Endothelial cell of umbilical vein (primary cell): ENCODE data around the gene RNF150. TPM values are rescaled to one million over a fixed set of nuclear protein-coding genes. Genes with fewer than 3 reads are reported as not detected.

Source experiments
- BruUV-seq: library from RNA; stranded (reverse); fragments of 400-500 nt; replicated peaks from 2 replicates; lab custom pipeline; 2021; lab: Mats Ljungman, UMichigan
- CTCF ChIA-PET: fragments of 300-600, 350-600 bp; sonication (Branson Sonifier 250); formaldehyde crosslinking; loops from one replicate; lab custom pipeline; 2021; ENCODE audit warnings: antibody characterized with exemption, inconsistent platforms; lab: Charles Lee
- POLR2A ChIA-PET: fragments of 300-600, 350-600 bp; sonication (Branson Sonifier 250); formaldehyde crosslinking; loops from one replicate; lab custom pipeline; 2021; ENCODE audit warnings: antibody characterized with exemption, inconsistent platforms; lab: Charles Lee
- DNase-seq: peaks from one replicate; pipeline ENCODE4 v3.0.0-alpha.2; 2011; ENCODE audit warnings: low read depth, low spot score
- FAIRE-seq: peaks from 2 replicates; lab custom pipeline; 2011; peaks lifted over from hg19 to GRCh38; lab: Jason Lieb, UNC
- H2AFZ ChIP-seq: 2 replicates; pipeline ENCODE4 v1.6.0; 2012; ENCODE audit warnings: low read depth, low read length, control low read depth, inconsistent platforms
- H3K27ac ChIP-seq: 2 replicates; pipeline ENCODE4 v1.5.1; 2011; ENCODE audit warnings: low read depth, mild to moderate bottlenecking, control low read depth, low read length, moderate library complexity; ENCODE audit not compliant: insufficient read depth
- H3K27me3 ChIP-seq, 2 experiments: 2 replicates each; pipeline versions ENCODE4 v1.6.0 to v1.6.1; 2011; ENCODE audit warnings: low read length in 2 of 2, mixed read lengths in 1 of 2; ENCODE audit not compliant: control insufficient read depth in 2 of 2, insufficient read depth in 2 of 2
- H3K36me3 ChIP-seq, 2 experiments: 2 replicates in 1 of 2; 3 replicates in 1 of 2; pipeline ENCODE4 v1.5.1; 2011; ENCODE audit warnings: low read length in 2 of 2, mild to moderate bottlenecking in 1 of 2, moderate library complexity in 1 of 2; ENCODE audit not compliant: control insufficient read depth in 2 of 2, insufficient read depth in 2 of 2; ENCODE audit errors: extremely low read depth in 1 of 2
- H3K4me1 ChIP-seq: 3 replicates; pipeline ENCODE4 v1.5.1; 2011; ENCODE audit warnings: mild to moderate bottlenecking, low read length; ENCODE audit not compliant: control insufficient read depth, insufficient read depth; ENCODE audit errors: extremely low read depth
- H3K4me2 ChIP-seq: 2 replicates; pipeline ENCODE4 v1.6.1; 2011; ENCODE audit warnings: low read length, control low read depth, mixed read lengths; ENCODE audit not compliant: insufficient read depth
- H3K4me3 ChIP-seq, 3 experiments: fragments of 200-600 bp in 1 of 3; sonication (generic), shearing (Covaris generic) in 1 of 3; replicated peaks in 1 of 3; 2 replicates each; pipeline ENCODE4 v1.5.1; 2011 to 2016; ENCODE audit warnings: control low read depth in 3 of 3, low read length in 3 of 3, mild to moderate bottlenecking in 2 of 3, inconsistent platforms in 1 of 3, low read depth in 1 of 3, moderate library complexity in 1 of 3; ENCODE audit not compliant: insufficient read depth in 1 of 3
- H3K79me2 ChIP-seq: 2 replicates; pipeline ENCODE4 v1.6.0; 2012; ENCODE audit warnings: low read length, inconsistent platforms; ENCODE audit not compliant: control insufficient read depth, insufficient read depth
- H3K9ac ChIP-seq: replicated peaks from 2 replicates; pipeline ENCODE3; 2011; ENCODE audit warnings: low read length, control low read depth; ENCODE audit not compliant: insufficient read depth; ENCODE audit errors: extremely low read depth
- H3K9me1 ChIP-seq: replicated peaks from 3 replicates; pipeline ENCODE4 v1.6.0; 2011; ENCODE audit warnings: mild to moderate bottlenecking, low read length; ENCODE audit not compliant: control insufficient read depth, insufficient read depth; ENCODE audit errors: extremely low read depth
- H3K9me3 ChIP-seq: replicated peaks from 2 replicates; pipeline ENCODE4 v1.5.1; 2012; ENCODE audit warnings: low read length, inconsistent platforms; ENCODE audit not compliant: control insufficient read depth, insufficient read depth
- H4K20me1 ChIP-seq: replicated peaks from 2 replicates; pipeline ENCODE3; 2011; ENCODE audit warnings: mild to moderate bottlenecking, low read length; ENCODE audit not compliant: control insufficient read depth, insufficient read depth; ENCODE audit errors: extremely low read depth
- CTCF ChIP-seq, 2 donors: IDR thresholded peaks; 1 replicate in 1 of 2; 2 replicates in 1 of 2; pipeline ENCODE4 v1.5.1; 2011; ENCODE audit warnings: low read length in 2 of 2, mild to moderate bottlenecking in 2 of 2, moderate library complexity in 2 of 2, control low read depth in 1 of 2, inconsistent platforms in 1 of 2, low read depth in 1 of 2; ENCODE audit not compliant: insufficient read depth in 1 of 2; ENCODE audit errors: extremely low read depth in 1 of 2
- EZH2 ChIP-seq: IDR thresholded peaks from 2 replicates; pipeline ENCODE4 v1.6.1; 2012; ENCODE audit warnings: borderline replicate concordance, low read depth, mild to moderate bottlenecking, moderate library complexity, low read length, inconsistent platforms; ENCODE audit not compliant: severe bottlenecking
- FOS ChIP-seq: IDR thresholded peaks from 2 replicates; pipeline ENCODE4 v1.6.1; 2011; ENCODE audit warnings: mild to moderate bottlenecking, low read length, moderate library complexity, borderline replicate concordance; ENCODE audit not compliant: insufficient read depth
- GATA2 ChIP-seq: IDR thresholded peaks from 2 replicates; pipeline ENCODE4 v1.7.0; 2011; ENCODE audit warnings: low read depth, mild to moderate bottlenecking, moderate library complexity, mixed read lengths, low read length; ENCODE audit not compliant: insufficient read length, insufficient read depth
- JUN ChIP-seq: IDR thresholded peaks from 2 replicates; pipeline ENCODE4 v1.6.1; 2011; ENCODE audit warnings: borderline replicate concordance, low read depth; ENCODE audit not compliant: insufficient read length, insufficient read depth
- MAX ChIP-seq: IDR thresholded peaks from 2 replicates; pipeline ENCODE4 v1.6.1; 2011; ENCODE audit not compliant: insufficient read depth, insufficient read length
- MYC ChIP-seq: IDR thresholded peaks from one replicate; pipeline ENCODE4 v1.6.1; 2011; ENCODE audit warnings: mild to moderate bottlenecking, low read depth, low read length
- POLR2A ChIP-seq: IDR thresholded peaks from 2 replicates; pipeline ENCODE4 v1.6.1; 2012; ENCODE audit warnings: low read depth, mild to moderate bottlenecking, control low read depth, low read length
- POLR2AphosphoS5 ChIP-seq: IDR thresholded peaks from 2 replicates; pipeline ENCODE4 v1.6.1; 2012; ENCODE audit warnings: low read depth, mild to moderate bottlenecking, control low read depth, low read length, moderate library complexity; ENCODE audit not compliant: insufficient read depth
- dilution Hi-C: fragments of 300-500 bp; cut with MboI; formaldehyde crosslinking; loops from one replicate; pipeline ENCODE4 v1.15.0; 2019; ENCODE audit warnings: low sequenced_read_pairs; ENCODE audit not compliant: extremely low pct_ligation_motif_present
- intact Hi-C: fragments of 100-400 bp; cut with micrococcal nuclease; formaldehyde crosslinking; loops from one replicate; pipeline ENCODE4 v1.10.0; 2022
- polyA plus RNA-seq, 4 experiments: library from polyadenylated mRNA; depleted of rRNA in 3 of 4; stranded (reverse) in 3 of 4; unstranded in 1 of 4; fragments of >200 nt; gene quantifications; 2 replicates each; pipeline versions ENCODE4 v1.2.1 to v1.2.3, GENCODE V29; 2011 to 2012; ENCODE audit warnings: missing spikeins in 1 of 4
- total RNA-seq: library from RNA; stranded (reverse); gene quantifications from 2 replicates; pipeline ENCODE4 v1.2.3, GENCODE V29; 2021

RNF150 gene
- total and polyA plus RNA-seq, 2 donors (not counting 3 experiments of a cell fraction or from before 2014, with no cell fraction given) = 0.33 to 0.35 TPM

GRCh38 chr4:141045848-141046247 is 87.4 kb downstream of the RNF150 start:
- TF ChIP-seq EZH2 = no peak
- no peak for TF ChIP-seq MAX
- TF ChIP-seq MYC = no peak
- no peak for TF ChIP-seq POLR2A
- no peak for TF ChIP-seq FOS
- no peak for TF ChIP-seq CTCF (IDR thresholded peaks at IDR 0.05; ENCODE audit: extremely low read depth in 1 of 2, insufficient read depth in 1 of 2, low read depth in 1 of 2, low read length in 2 of 2)
- no peak for TF ChIP-seq POLR2AphosphoS5
- TF ChIP-seq JUN = no peak
- TF ChIP-seq GATA2 = no peak
- Histone ChIP-seq H3K9me1 (no peaks in the 10 kb centered on the region), H3K27ac (no peak overlapping the region), H3K27me3 (no peaks in the 10 kb centered on the region), H3K79me2 (no peaks in the 10 kb centered on the region), H3K9me3 (no peaks in the 10 kb centered on the region), H3K36me3 (no peaks in the 10 kb centered on the region), H3K4me2 (no peak overlapping the region), H4K20me1 (no peaks in the 10 kb centered on the region), H3K4me1 (no peaks in the 10 kb centered on the region), H2AFZ (no peak overlapping the region), H3K9ac (no peak overlapping the region), H3K4me3 (no peak overlapping the region)
- no peak for DNase-seq
- ChIA-PET POLR2A (no interaction called here), CTCF (interaction anchor here (0.8 to 1.5 kb wide), 2 partner anchors 9 kb away, joined by 3 read pairs; no protein-coding TSS in a partner anchor)
- intact Hi-C loops = no loop called here
- BruUV-seq = no TSS peak
- no peak for FAIRE-seq
- dilution Hi-C loops = no loop called here
